AG09319 (cell line): ENCODE results near the gene DCP2.

ENCODE experiments used
- DNase-seq: peaks from one replicate; pipeline ENCODE4 v3.0.0-alpha.2; 2010; ENCODE audit warnings: low read depth; ENCODE audit errors: extremely low read depth
- CTCF ChIP-seq: IDR thresholded peaks from 2 replicates; pipeline ENCODE4 v1.5.1; 2011; ENCODE audit warnings: low read depth, mild to moderate bottlenecking, inconsistent platforms, low read length, moderate library complexity

Gene DCP2

DNA sequence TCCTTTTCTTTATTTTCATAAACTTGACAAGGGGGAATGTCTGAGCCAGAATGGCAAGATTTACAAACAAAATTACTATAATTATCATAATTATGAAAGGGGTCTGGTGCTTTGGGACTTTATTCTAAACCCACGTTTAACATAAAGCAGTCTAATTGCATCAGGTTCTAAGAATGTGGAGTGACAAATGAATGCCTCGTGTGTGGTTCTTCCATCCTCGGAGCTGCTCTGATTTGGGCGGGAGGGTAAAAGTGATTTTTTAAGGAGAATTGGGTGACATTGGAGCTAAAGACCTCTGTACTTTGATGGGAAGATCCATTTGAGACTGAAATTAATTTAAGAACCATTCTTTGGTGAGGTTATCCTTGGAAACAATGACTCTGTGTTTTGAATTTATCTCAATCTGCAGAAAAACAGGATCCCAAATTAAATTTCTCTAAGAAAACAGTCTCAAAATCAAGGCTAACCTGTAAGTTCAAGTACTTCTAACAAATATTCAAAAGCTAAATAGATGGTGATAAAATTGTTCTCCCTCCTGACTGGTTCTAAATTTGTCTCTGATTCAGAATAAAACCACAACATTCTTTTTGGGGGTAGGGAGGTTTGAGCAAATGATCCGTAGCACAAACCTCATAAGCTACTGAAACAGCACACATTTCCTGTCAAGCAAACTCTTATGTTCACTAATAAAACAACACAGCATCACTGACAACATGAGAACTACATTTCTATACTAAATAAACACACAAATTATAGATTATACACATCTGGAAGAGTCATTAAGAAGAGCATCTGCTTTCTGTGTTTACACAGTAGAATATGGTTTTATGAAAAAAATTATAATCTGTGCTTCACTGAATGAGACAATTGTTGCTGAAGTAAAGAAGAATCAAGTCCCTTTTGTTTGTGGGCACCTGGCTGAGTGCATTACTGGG lies 85.5 kb downstream of the DCP2 start:
- TF ChIP-seq CTCF = no peak
- DNase-seq = peak; percentile 35

GRCh38 chr5:113062869-113063508 lies 86.4 kb downstream of the DCP2 start:
- no peak for DNase-seq
- TF ChIP-seq CTCF = no peak

GRCh38 chr5:113063927-113064326 lies 87.3 kb downstream of the DCP2 start:
- no peak for DNase-seq
- TF ChIP-seq CTCF = no peak

GRCh38 chr5:113064806-113065205 lies 88.2 kb downstream of the DCP2 start:
- TF ChIP-seq CTCF = no peak
- no peak for DNase-seq

GRCh38 chr5:113065626-113066025 lies 89.0 kb downstream of the DCP2 start:
- DNase-seq = no peak
- no peak for TF ChIP-seq CTCF

DNA sequence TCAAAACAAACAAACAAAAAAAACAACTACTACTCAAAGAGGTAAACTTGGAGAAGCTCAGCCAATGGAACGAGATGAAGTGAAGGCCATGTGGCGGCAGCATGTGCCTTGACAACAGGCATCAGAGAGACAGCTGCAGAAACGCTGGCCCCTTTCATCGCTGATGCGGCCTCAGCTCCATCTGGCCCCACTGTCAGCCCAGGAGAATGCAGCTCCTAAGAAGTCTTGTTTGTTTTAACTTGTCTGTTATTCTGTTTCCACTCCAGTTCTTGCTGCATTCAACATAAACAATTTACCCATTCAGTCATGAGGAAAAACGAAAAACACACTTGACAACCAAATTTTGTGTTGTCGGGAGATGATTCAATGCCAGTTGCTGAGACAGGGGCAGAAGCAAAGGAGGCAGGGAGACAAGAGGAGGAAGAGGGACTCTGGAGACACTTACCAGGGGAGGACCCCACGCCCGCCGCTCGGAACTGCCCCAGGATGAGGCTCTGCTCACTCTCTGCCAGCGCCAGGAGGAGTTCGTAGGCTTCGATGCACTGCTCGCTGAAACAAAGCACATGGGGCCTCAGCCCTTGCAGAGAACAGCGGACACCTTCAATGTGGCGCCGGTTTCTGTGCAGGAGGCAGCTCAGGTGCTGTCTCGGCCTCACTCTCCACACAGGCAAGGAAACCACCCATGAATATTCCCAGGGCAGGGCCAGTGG lies 91.2 kb downstream of the DCP2 start:
- TF ChIP-seq CTCF = no peak
- no peak for DNase-seq
